GM23338 (cell line): ENCODE data around the gene LINGO4. TPM values are rescaled to one million over a fixed set of nuclear protein-coding genes. Genes with fewer than 3 reads are reported as not detected.

Source experiments
- ATAC-seq: fragments of 200-7000 bp; cut with Tn5 transposase; 3 replicates; pipeline ENCODE4 v1.9.1; 2020
- DNase-seq: peaks from one replicate; pipeline ENCODE4 v3.0.0-alpha.2; 2015; ENCODE audit warnings: low spot score
- H2AFZ ChIP-seq: fragments of 200-600 bp; sonication (generic); 2 replicates; pipeline ENCODE4 v1.8.0; 2016; ENCODE audit warnings: antibody characterized with exemption, mild to moderate bottlenecking, moderate library complexity
- H3F3A ChIP-seq: fragments of 200-600 bp; sonication (generic); replicated peaks from 2 replicates; pipeline ENCODE4 v1.8.0; 2017; ENCODE audit warnings: antibody characterized with exemption, mixed run types, low read depth
- H3K27ac ChIP-seq: fragments of 200-600 bp; sonication (generic); 2 replicates; pipeline ENCODE4 v1.6.1; 2016; ENCODE audit warnings: low read depth
- H3K27me3 ChIP-seq: fragments of 200-600 bp; sonication (generic); 2 replicates; pipeline ENCODE4 v1.8.0; 2016; ENCODE audit warnings: mild to moderate bottlenecking, mixed run types, moderate library complexity; ENCODE audit not compliant: insufficient read depth
- H3K36me3 ChIP-seq: fragments of 200-600 bp; sonication (generic); 2 replicates; pipeline ENCODE4 v1.8.0; 2016; ENCODE audit warnings: mild to moderate bottlenecking; ENCODE audit not compliant: insufficient read depth
- H3K4me1 ChIP-seq: fragments of 200-600 bp; sonication (generic); 2 replicates; pipeline ENCODE4 v1.8.0; 2016; ENCODE audit warnings: mild to moderate bottlenecking, moderate library complexity; ENCODE audit not compliant: insufficient read depth
- H3K4me2 ChIP-seq: fragments of 200-600 bp; sonication (generic); 2 replicates; pipeline ENCODE4 v1.7.1; 2017; ENCODE audit warnings: mixed run types
- H3K4me3 ChIP-seq: fragments of 200-600 bp; sonication (generic); 2 replicates; pipeline ENCODE4 v1.6.1; 2016; ENCODE audit warnings: mixed run types
- H3K79me2 ChIP-seq: fragments of 200-600 bp; sonication (generic); replicated peaks from 2 replicates; pipeline ENCODE4 v1.8.0; 2017; ENCODE audit warnings: mild to moderate bottlenecking; ENCODE audit not compliant: insufficient read depth
- H3K9me2 ChIP-seq: fragments of 200-600 bp; sonication (generic); 2 replicates; pipeline ENCODE4 v1.8.0; 2017; ENCODE audit not compliant: insufficient read depth
- H4K20me1 ChIP-seq: fragments of 200-600 bp; sonication (generic); replicated peaks from 2 replicates; pipeline ENCODE4 v1.8.0; 2017; ENCODE audit warnings: mild to moderate bottlenecking; ENCODE audit not compliant: insufficient read depth
- H3K27ac Mint-ChIP-seq: 2 replicates; pipeline ENCODE4 v1.8.0; 2020; ENCODE audit warnings: inconsistent platforms, mild to moderate bottlenecking, moderate library complexity, mixed read lengths
- H3K27me3 Mint-ChIP-seq: 3 replicates; pipeline ENCODE4 v1.8.0; 2022; ENCODE audit warnings: low read depth, mild to moderate bottlenecking, moderate library complexity, mixed read lengths, inconsistent platforms; ENCODE audit not compliant: insufficient read depth, poor library complexity
- H3K36me3 Mint-ChIP-seq: 3 replicates; pipeline ENCODE4 v1.8.0; 2021; ENCODE audit warnings: low read depth, mild to moderate bottlenecking, inconsistent platforms, moderate library complexity, mixed read lengths
- H3K4me1 Mint-ChIP-seq: 3 replicates; pipeline ENCODE4 v1.8.0; 2020; ENCODE audit warnings: mild to moderate bottlenecking, inconsistent platforms, mixed read lengths
- H3K4me3 Mint-ChIP-seq: 3 replicates; pipeline ENCODE4 v1.8.0; 2021; ENCODE audit warnings: moderate library complexity, mild to moderate bottlenecking, inconsistent platforms, mixed read lengths
- H3K9me3 Mint-ChIP-seq: 3 replicates; pipeline ENCODE4 v1.8.0; 2020; ENCODE audit warnings: moderate library complexity, mild to moderate bottlenecking, inconsistent platforms, mixed read lengths
- CREB1 ChIP-seq: fragments of 250-450 bp; sonication (Bioruptor Pico); IDR thresholded peaks from 2 replicates; pipeline ENCODE4 v1.5.0; 2020; ENCODE audit warnings: low read depth, mild to moderate bottlenecking, moderate library complexity
- CTCF ChIP-seq, 2 experiments: fragments of 200-600 bp in 1 of 2; sonication (generic) in 1 of 2; conservative IDR thresholded peaks; 2 replicates each; pipeline versions ENCODE4 v1.5.1 to v1.6.1; 2016 to 2017; ENCODE audit warnings: antibody characterized with exemption in 2 of 2, low read depth in 2 of 2, mild to moderate bottlenecking in 2 of 2, moderate library complexity in 1 of 2
- EZH2 ChIP-seq: fragments of 200-600 bp; sonication (generic); IDR thresholded peaks from one replicate; pipeline ENCODE4 v1.8.0; 2017; ENCODE audit warnings: antibody characterized with exemption, mild to moderate bottlenecking, low read depth; ENCODE audit not compliant: unreplicated experiment
- EZH2phosphoT487 ChIP-seq: fragments of 200-600 bp; sonication (generic); IDR thresholded peaks from one replicate; pipeline ENCODE4 v1.8.1; 2018; ENCODE audit warnings: antibody characterized with exemption; ENCODE audit not compliant: unreplicated experiment
- JUNB ChIP-seq: IDR thresholded peaks from one replicate; pipeline ENCODE4 v1.6.1; 2016; ENCODE audit warnings: antibody characterized with exemption; ENCODE audit not compliant: unreplicated experiment
- NANOG ChIP-seq: IDR thresholded peaks from 2 replicates; pipeline ENCODE4 v1.6.1; 2016; ENCODE audit warnings: antibody characterized with exemption, borderline replicate concordance
- POLR2AphosphoS5 ChIP-seq: IDR thresholded peaks from 2 replicates; pipeline ENCODE4 v1.6.1; 2016; ENCODE audit warnings: antibody characterized with exemption, low read depth
- REST ChIP-seq: IDR thresholded peaks from one replicate; pipeline ENCODE4 v1.6.1; 2018; ENCODE audit warnings: antibody characterized with exemption; ENCODE audit not compliant: unreplicated experiment
- STAT1 ChIP-seq: IDR thresholded peaks from one replicate; pipeline ENCODE4 v1.6.1; 2016; ENCODE audit warnings: antibody characterized with exemption; ENCODE audit not compliant: unreplicated experiment
- ZNF114 ChIP-seq: fragments of 250-450 bp; sonication (Bioruptor Pico); IDR thresholded peaks from 2 replicates; pipeline ENCODE4 v1.5.0; 2020; ENCODE audit warnings: mild to moderate bottlenecking, moderate library complexity
- ZNF331 ChIP-seq: fragments of 250-450 bp; sonication (Bioruptor Pico); IDR thresholded peaks from 2 replicates; pipeline ENCODE4 v1.5.0; 2020; ENCODE audit warnings: low read depth, mild to moderate bottlenecking, moderate library complexity
- polyA plus RNA-seq: library from polyadenylated mRNA; unstranded; fragments of >200 nt; fragmentation: Nextera tagmentation; extraction: Ambion mirVana; gene quantifications from 2 replicates; pipeline ENCODE4 v1.2.1, GENCODE V29; 2016
- total RNA-seq: library from RNA; depleted of rRNA; stranded (reverse); fragments of >200 nt; shearing (Covaris generic); gene quantifications from 2 replicates; pipeline ENCODE4 v1.2.3, GENCODE V29; 2014
- TF ChIP-seq, protein P1 (sequence below): IDR thresholded peaks from 2 replicates; pipeline ENCODE4 v1.6.1; 2016; ENCODE audit warnings: antibody characterized with exemption

The LINGO4 gene
- total and polyA plus RNA-seq, 2 experiments from 2014 or later: not detected

DNA sequence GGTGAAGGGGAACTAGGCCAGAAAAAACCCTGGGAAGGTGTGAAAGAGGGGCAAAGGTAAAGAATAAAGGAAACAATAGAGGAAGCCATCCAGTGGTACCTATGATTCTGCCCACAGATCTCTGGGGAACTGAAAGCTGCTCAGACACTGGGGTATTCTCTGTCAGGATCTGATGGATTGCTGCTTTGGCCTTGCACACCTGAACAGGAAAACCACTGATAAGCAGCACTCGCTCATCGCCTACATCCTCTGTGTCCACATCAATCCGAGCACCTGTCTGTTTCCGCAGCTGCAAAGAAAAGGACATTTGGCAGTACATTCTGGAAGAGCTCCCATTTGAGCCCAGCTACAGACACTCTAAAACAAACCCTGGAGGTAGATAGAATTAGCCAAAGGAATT, 25.4 kb downstream of the LINGO4 start:
- no peak for TF ChIP-seq ZNF114 (CRISPR knock-in tag)
- TF ChIP-seq, protein P1, sequence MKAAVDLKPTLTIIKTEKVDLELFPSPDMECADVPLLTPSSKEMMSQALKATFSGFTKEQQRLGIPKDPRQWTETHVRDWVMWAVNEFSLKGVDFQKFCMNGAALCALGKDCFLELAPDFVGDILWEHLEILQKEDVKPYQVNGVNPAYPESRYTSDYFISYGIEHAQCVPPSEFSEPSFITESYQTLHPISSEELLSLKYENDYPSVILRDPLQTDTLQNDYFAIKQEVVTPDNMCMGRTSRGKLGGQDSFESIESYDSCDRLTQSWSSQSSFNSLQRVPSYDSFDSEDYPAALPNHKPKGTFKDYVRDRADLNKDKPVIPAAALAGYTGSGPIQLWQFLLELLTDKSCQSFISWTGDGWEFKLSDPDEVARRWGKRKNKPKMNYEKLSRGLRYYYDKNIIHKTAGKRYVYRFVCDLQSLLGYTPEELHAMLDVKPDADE: no peak
- TF ChIP-seq NANOG: no peak
- no peak for TF ChIP-seq CREB1 (CRISPR knock-in tag)
- no peak for TF ChIP-seq JUNB
- TF ChIP-seq EZH2phosphoT487: no peak
- TF ChIP-seq STAT1: no peak
- no peak for TF ChIP-seq ZNF331 (CRISPR knock-in tag)
- TF ChIP-seq CTCF (conservative IDR thresholded peaks at IDR 0.05; ENCODE audit: low read depth in 2 of 2): no peak
- DNase-seq (no peak), ATAC-seq (no peak)
- Histone ChIP-seq H3K36me3 (peaks cover 4% of the 10 kb centered on the region; the same call in 1 of the 2 replicates), H3K27me3 (no peaks in the 10 kb centered on the region), H4K20me1 (no peaks in the 10 kb centered on the region), H3K27ac (no peak overlapping the region), H3K79me2 (no peaks in the 10 kb centered on the region), H2AFZ (no peak overlapping the region), H3K4me2 (no peak overlapping the region), H3K4me1 (no peaks in the 10 kb centered on the region), H3F3A (no peaks in the 10 kb centered on the region), H3K9me2 (no peaks in the 10 kb centered on the region), H3K4me3 (no peak overlapping the region)
- no peaks in the 10 kb centered on the region for H3K9me3 Mint-ChIP-seq
- H3K4me3 Mint-ChIP-seq: no peak overlapping the region
- H3K27ac Mint-ChIP-seq: no peak overlapping the region
- H3K4me1 Mint-ChIP-seq: no peaks in the 10 kb centered on the region
- H3K36me3 Mint-ChIP-seq: peaks cover 25% of the 10 kb centered on the region
- H3K27me3 Mint-ChIP-seq: no peaks in the 10 kb centered on the region

GRCh38 chr1:151777317-151777716, 27.9 kb downstream of the LINGO4 start:
- no peak overlapping the region for H3K27ac Mint-ChIP-seq
- H3K4me1 Mint-ChIP-seq: no peaks in the 10 kb centered on the region
- Histone ChIP-seq H3K4me3 (no peak overlapping the region), H3K79me2 (no peaks in the 10 kb centered on the region), H3K27me3 (no peaks in the 10 kb centered on the region), H3F3A (no peaks in the 10 kb centered on the region), H4K20me1 (no peaks in the 10 kb centered on the region), H2AFZ (no peak overlapping the region), H3K4me1 (no peaks in the 10 kb centered on the region), H3K27ac (no peak overlapping the region), H3K36me3 (peaks cover 11% of the 10 kb centered on the region; the same call in 1 of the 2 replicates), H3K9me2 (no peaks in the 10 kb centered on the region), H3K4me2 (no peak overlapping the region)
- ATAC-seq: no peak
- H3K36me3 Mint-ChIP-seq: peaks cover 29% of the 10 kb centered on the region
- H3K9me3 Mint-ChIP-seq: no peaks in the 10 kb centered on the region
- H3K4me3 Mint-ChIP-seq: no peak overlapping the region
- no peaks in the 10 kb centered on the region for H3K27me3 Mint-ChIP-seq
- no peak for DNase-seq
- TF ChIP-seq CTCF (conservative IDR thresholded peaks at IDR 0.05; ENCODE audit: low read depth in 2 of 2) (no peak), POLR2AphosphoS5 (no peak), REST (no peak), JUNB (no peak), EZH2 (no peak), ZNF331 (CRISPR knock-in tag) (no peak), ZNF114 (CRISPR knock-in tag) (no peak), EZH2phosphoT487 (no peak), STAT1 (no peak), CREB1 (CRISPR knock-in tag) (no peak)
- TF ChIP-seq, protein P1: no peak
